Right ventricle myocardium inferior (tissue), 1 donor: ENCODE data around the gene AXL. TPM values are rescaled to one million over a fixed set of nuclear protein-coding genes. Genes with fewer than 3 reads are reported as not detected.

ENCODE experiments used
- total RNA-seq: library from RNA; stranded (reverse); fragmentation: NEBNext Ultra II Directional; extraction: Animal tissue kit (Norgen Biotek cat#: 25700); gene quantifications from one replicate; pipeline ENCODE4 v1.2.1, GENCODE V29; 2021
- donor health status: DM: no; HTN: yes; CAD: no; lungs with severe emphysema.

AXL gene
- total RNA-seq, 1 donor from 2014 or later: 19.8 TPM

Other genes starting within 250 kb of the AXL start
- not detected for gene CYP2B6, start 227.9 kb upstream of the AXL start, total RNA-seq
- not detected for gene CYP2A13, start 130.8 kb upstream of the AXL start, total RNA-seq
- gene CYP2F1, start 104.8 kb upstream of the AXL start, total RNA-seq: not detected
- gene CYP2S1, start 26.0 kb upstream of the AXL start, total RNA-seq: 0.73 TPM
- 110 TPM for gene HNRNPUL1, start 45.1 kb downstream of the AXL start, total RNA-seq
- 14.6 TPM for gene CCDC97, start 90.9 kb downstream of the AXL start, total RNA-seq
- 15.0 TPM for gene TGFB1, start 134.7 kb downstream of the AXL start, total RNA-seq
- 3.2 TPM for gene B9D2, start 144.9 kb downstream of the AXL start, total RNA-seq
- gene TMEM91, start 157.3 kb downstream of the AXL start, total RNA-seq: 3.8 TPM
- 17.1 TPM for gene EXOSC5, start 178.1 kb downstream of the AXL start, total RNA-seq
- 44.9 TPM for gene BCKDHA, start 178.6 kb downstream of the AXL start, total RNA-seq
- gene B3GNT8, start 208.2 kb downstream of the AXL start, total RNA-seq: 8.3 TPM
- gene DMAC2, start 220.7 kb downstream of the AXL start, total RNA-seq: 108 TPM
- not detected for gene ERICH4, start 223.9 kb downstream of the AXL start, total RNA-seq